Stimulated activated CD4-positive, alpha-beta T cell treated with anti-CD3 and anti-CD28 coated beads, TNF-alpha, amount 100 ng/mL, for 48 hours (primary cell): ENCODE measurements around the gene SPPL2B.

Source experiments
- DNase-seq, 3 donors: peaks; one replicate each; pipeline ENCODE4 v3.0.0-alpha.2; 2020; ENCODE audit warnings: low read depth in 3 of 3

SPPL2B gene

DNA sequence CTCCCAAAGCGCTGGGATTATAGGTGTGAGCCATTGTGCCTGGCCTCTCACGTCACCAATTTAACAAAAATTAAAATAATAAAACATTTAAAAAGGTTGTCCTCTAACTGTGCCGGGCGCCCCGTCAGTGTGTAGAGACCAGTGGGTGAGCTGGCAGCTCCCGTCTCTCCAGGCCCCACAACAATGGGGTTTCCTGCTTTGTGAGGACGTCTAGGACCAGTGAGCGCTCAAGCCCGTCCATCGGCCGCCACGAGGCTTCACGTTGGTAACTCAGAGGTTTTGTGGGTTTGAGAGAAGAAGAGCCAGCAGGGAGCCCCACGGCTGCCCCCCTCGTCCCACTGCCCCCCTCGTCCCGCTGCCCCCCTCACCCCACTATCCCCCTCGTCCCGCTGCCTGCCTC lies 4.8 kb upstream of the SPPL2B start:
- no peak for DNase-seq

DNA sequence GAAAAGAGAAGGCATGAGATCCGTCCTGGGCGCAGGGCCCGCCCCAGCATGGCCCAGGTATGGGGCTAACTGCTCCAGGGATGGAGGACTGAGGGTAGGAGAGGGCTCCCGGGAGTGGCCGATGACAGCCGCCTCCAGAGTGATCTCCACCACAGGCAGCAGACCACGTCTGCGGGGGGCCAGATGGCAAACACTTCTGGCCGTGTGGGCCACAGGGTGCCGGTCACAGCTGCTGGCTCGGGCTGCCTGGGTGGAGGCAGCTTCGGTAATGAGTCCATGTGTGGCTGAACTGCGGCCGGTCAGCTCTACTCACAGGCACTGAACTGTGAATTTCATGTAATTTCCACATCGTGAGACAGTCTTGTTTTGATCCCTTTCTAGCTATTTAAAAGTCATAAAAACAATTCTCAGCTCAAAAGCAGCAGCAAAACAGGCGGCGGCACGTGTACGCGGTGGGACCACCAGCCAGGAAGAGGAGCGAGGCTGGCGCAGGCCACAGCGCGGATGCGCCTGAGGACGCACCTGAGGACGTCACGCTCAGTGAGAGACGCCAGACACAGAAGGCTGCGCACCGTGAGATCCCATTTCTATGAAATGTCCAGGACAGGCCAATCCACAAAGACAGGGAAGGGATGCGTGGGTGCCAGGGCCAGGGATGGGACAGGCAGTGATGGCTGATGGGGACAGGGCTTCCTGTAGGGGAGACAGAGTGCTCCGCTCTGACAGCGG lies 4.1 kb upstream of the SPPL2B start:
- DNase-seq, result no peak

DNA sequence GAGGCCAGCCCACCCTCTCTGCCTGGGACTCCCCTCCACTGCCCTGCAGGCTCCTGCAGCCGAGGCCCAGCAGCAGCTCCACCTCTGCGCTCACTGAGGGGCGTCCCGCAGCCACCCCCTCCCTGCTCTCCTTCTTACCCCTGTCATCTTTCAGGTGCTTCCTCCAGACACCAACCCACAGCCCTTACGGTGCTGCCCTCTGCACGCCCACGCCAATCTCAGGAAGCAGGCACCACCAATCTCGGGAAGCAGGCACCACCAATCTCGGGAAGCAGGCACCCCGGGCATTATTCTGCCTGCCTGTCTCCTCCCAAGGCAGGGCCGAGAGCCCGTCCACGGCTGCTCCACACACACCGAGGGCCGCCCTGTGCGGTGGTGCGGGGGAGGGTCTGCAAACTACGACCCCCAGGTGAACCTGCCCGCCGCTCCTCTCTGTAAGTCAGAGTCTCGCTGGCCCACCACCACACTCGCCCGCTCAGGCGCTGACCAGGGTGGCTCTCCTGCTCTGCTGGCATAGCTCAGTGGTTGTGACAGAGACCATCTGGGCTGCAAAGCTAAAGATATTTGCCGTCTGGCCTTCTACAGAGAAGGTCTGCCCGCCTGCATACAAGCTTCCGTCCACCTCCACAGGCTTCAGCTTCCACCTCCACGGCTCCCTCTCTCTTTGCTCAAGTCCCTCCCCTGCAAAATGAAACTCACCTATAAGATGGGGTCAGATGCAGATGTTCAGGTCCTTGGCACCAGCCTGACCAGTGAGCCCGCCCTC lies 3.0 kb upstream of the SPPL2B start:
- DNase-seq, result no peak

DNA sequence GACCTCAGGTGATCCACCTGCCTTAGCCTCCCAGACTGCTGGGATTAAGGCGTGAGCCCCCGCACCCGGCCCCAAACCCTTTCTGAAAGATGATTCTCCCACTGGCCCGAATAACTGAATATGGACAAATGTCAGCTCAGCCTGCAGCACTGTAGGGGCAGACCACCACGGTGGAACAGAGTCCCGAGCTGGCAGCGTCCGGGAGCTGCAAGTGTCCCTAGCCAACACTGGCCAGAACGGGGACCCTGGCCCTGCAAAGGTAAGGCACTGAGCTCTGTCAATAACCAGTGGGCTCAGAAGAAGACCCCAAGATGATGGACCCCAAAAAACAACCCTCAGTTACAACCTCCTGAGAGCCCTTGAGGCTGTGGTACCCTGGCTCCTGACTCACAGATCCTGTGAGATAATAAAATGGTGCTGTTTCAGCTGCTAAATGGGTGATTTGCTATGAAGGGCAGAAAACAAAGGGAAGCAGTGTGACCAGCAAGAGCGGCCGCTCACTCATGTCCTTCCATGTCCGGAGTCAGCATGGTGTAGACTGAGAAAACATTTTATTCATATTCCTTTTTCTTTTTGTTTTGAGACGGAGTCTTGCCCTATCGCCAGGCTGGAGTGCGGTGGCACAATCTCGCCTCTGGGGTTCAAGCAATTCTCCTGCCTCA lies 1.7 kb upstream of the SPPL2B start:
- DNase-seq, result no peak

DNA sequence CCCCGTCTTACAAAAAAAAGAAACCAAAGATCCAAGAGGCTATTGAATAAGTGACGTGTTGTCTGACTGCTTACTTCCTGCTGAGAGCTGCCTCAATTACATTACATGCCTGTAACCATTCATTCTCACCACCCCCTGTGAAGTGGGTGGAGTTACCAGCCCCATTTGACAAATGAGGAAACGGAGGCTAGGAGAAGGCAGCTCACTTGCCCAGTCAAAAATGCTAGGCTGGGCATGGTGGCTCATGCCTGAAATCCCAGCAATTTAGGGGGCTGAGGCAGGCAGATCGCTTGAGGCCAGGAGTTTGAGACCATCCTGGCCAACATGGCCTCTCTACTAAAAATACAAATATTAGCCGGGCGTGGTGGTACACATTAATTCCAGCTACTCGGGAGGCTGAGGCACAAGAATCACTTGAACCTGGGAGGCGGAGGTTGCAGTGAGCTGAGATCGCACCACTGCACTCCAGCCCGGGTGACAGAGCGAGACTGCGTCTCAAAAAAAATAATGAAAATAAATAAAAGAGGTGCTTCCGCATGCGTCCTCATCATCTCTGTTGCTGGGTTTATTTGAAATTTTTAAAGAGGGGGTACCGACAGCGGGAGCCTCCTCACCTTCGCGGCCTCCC lies 597 bp upstream of the SPPL2B start:
- peak; percentile 30 to 48 (median 33) for DNase-seq

DNA sequence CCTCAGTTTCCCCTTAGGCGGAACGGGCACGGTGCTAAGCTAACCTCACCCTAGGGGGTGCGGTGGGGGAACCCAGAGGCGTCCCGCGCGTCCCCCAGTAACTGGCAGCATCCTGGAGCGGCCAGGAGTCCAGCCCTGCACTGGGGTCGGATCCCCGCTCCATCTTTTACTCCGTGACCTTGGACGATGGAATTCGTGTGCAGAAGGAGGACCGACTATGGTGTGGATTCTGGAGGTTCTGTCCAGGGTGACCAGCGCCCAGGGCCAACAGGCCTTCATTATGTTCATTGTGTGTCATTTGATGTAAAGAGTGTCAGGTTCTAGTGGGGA lies 630 bp downstream of the SPPL2B start:
- no peak for DNase-seq

DNA sequence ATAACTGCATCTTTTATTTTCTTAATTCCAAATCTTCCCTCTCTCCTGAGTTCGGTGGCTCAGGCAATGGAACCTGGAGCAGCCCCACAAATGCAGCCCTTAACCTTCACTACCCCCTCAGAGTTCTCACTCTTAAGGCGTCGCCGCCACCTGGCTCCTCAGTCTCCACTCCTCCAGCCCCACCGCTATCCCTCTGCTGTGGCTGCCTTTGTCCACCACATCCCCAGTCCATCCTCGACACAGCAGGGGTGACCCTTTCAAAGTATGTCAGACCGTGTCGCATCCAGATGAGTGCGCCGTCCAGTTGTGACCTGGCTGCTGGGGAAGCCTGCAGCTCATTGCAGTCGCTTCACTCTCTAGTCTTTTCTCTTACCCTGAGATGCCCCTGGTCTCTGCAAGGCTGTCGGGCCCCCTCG lies 1.0 kb downstream of the SPPL2B start:
- DNase-seq, result no peak

DNA sequence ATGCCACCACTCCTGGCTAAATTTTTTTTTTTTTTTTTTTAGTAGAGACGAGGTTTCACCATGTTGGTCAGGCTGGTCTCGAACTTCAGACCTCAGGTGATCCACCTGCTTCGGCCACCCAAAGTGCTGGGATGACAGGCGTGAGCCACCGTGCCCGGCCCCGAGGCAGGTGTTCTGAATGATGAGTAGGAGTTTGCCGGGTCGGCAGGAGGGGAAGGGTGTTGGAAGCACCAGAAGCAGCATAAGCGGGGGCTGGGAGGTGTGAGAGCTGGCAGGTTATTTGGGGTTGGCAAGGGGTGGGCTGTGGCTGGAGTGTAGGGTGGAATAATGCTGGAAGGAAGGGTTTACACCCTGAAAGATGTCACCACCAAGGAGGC lies 1.8 kb downstream of the SPPL2B start:
- no peak for DNase-seq

DNA sequence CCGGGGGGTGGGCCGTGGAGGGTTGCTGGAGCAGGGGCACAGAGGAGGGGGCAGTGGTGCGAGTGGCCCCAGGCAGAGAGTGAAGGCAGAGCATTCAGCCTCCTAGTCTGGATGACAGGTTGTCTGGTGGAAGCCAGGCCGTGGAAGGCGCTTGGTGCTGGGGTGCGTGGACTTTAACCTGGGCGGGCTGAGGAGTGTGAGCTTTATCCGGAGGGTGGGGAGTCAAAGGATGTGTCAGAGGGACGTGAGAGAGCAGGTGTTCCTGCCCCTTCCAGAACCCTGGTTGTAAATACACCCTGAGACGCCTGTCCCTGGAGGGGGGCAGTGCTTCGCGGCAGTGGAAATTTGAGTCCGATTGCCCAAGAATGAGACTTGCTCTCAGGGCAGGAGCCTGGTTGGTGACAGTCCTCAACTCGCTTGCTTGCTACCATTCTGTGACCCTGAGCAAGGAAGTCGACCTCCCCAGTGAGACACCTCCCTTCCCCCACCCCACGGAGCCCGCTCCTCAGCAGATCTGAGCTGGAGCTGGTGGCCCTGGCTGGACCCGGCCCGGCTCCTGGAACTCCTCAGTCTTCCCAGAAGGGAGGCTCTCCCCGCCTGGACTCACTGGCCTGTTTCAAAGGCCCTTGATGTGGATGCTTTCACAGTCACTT lies 2.3 kb downstream of the SPPL2B start:
- DNase-seq, result no peak

DNA sequence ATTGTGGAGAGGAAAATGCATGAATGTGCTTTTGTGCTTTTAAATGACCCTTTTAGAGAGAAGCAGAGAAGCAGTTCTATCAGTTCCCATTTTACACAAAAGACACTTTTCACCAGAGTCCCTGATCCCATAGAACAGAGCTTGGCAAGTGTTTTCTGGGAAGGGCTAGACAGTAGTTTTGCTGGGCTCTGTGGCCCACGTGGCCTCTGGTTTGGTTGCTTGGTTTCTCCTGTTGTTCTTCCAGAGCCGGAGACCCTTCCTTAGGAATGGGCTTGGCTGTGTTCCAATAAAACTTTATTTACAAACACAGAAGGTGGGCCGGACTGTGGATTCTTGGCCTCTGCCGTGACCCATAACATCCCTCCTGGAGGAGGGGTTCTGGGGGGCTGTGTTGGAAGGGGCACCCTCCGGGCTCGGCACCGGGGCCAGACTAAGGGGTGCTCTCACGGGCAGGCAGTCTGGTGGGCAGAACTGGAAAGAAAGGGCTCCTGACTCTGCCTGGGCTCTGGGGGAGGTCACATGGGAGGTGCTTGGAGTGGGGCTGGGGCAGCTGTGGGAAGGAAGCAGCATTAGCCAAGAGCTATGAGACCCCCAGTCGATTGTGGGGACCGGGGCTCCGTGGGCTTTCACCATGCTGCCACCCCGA lies 3.2 kb downstream of the SPPL2B start:
- DNase-seq, result no peak

DNA sequence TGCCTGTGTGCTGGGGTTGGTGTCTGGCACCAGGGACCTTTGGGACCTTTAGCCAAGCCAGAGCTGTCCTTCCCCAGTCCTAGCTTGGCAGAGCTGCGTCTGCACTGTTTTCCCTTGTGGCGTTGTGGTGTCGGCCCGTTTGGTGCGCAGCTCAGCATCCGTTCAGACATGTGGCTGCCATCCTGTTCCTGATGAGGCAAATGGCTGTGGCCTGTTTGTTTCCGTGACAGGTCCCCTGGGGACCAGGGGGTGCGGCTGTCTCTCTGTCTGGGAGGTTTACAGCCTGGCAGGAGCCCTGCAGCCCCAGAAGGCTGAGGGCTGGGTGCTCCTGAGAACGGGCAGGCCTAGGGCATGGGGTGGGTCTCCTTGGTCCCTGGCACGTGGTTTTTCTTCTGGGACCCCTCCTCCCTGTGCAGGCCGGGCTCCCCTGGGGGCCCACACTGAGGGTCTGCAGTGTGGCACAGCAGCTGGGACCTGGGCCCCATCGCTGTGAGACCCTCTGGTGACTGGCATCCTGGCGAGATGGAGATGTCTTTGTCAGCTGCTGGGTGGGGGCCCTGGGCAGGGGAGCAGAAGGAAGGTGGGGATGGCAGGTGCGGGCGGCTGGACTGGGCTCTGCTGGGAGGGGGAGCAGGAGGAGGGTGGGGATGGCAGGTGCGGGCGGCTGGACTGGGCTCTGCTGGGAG lies 4.0 kb downstream of the SPPL2B start:
- DNase-seq, result no peak

DNA sequence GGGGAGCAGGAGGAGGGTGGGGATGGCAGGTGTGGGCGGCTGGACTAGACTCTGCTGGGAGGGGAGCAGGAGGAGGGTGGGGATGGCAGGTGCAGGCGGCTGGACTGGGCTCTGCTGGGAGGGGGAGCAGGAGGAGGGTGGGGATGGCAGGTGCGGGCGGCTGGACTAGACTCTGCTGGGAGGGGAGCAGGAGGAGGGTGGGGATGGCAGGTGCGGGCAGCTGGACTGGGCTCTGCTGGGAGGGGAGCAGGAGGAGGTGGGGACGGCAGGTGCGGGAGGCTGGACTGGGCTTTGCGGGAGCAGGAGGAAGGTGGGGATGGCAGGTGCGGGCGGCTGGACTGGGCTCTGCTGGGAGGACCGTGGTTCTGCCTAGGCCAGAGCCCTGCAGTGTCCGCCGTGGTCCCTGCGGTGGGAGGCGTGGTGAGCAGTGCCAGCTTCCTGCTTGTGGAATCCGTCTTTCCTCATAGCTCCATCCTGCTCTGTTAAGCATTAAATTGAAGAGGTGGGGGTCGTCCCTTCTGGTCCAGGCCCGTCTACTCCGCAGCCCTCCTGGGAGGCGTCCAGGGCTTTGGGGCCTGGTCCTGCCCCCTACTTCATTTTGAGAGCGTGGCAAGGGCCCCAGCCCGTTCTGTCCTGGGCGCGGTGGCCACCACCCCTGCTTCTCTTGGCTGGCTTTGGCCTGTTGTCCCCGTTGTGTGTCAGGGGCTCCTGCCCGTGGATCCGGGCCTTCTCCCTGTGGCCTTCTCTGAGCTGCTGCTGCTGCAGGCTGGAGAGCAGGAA lies 4.7 kb downstream of the SPPL2B start:
- DNase-seq, result no peak

DNA sequence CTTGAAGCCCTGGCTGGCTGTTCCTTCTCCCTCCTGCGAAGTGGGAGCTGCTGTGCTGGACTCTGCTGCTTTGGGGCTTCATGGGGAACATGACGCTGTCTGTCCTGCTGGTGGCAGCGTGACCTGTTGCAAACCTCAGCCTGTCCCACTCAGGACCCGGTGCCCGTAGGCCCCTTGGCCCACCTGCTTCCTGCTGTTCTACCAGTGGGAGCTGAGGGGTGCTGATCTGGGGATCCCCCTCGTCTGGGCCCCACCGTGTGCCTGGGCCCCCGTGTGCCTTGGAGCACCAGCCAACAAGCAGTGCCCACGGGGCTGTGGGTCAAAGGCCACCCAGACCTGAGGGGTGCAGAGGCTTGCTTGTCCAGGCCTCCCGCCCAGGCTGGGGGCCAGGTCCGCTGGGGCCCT lies 5.3 kb downstream of the SPPL2B start:
- DNase-seq, result no peak

DNA sequence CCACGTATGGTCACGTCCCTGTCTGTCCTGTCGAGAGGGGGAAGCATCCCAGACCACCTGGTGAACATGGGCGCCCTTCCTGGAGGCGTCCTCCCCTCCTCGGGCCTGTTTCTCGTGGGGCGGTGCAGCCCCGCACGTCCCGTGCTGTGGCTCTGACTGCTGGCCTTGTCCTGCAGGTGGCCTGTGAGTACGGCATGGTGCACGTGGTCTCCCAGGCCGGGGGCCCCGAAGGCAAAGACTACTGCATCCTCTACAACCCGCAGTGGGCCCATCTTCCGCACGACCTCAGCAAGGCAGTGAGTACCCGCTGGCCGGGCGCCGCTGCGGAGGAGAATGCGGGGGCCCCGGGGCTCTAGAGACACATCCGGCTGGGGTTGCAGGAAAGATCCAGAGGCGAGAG lies 5.9 kb downstream of the SPPL2B start:
- no peak for DNase-seq

DNA sequence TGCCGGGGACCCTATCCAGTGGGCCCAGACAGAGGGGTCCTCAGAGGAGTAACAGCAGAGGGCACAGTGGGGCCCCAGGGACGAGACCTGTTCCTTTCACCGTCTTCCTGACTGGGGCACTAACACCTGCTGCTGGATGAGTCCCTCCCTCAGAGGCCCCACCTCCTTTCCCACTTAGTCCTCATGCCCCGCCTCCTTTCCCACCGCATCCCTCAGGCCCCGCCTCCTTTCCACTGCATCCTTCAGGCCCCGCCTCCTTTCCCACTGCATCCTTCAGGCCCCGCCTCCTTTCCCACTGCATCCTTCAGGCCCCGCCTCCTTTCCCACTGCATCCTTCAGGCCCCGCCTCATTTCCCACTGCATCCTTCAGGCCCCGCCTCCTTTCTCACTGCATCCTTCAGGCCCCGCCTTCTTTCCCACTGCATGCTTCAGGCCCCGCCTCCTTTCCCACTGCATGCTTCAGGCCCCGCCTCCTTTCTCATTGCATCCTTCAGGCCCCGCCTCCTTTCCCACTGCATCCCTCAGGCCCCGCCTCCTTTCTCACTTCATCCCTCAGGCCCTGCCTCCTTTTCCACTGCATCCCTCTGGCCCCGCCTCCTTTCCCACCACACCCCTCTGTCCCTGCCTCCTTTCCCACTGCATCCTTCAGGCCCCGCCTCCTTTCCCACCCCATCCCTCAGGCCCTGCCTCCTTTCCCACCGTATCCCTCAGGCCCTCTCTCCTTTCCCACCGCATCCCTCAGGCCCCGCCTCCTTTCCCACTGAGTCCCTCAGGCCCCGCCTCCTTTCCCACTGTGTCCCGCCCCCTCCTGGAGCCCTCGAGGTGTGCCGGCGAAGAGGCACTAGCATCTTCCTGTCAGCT lies 6.7 kb downstream of the SPPL2B start:
- no peak for DNase-seq

DNA sequence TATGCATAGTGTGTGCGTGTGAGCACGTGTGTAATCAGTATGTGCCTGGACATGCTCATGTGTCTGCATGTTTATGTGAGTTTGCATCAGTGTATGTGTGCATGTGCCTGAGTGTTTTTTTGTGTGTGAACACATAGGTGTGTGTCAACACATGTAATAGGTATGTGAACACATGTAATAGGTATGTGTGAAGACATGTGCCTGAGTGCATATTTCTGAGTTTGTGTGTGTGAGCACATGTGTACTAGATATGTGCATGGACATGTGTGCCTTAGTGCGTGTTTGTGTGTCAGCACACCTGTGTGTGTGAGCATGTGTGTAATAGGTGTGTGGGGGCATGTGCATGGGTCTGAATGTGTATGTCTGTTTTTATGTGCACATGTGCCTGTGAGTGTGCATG lies 7.4 kb downstream of the SPPL2B start:
- no peak for DNase-seq

DNA sequence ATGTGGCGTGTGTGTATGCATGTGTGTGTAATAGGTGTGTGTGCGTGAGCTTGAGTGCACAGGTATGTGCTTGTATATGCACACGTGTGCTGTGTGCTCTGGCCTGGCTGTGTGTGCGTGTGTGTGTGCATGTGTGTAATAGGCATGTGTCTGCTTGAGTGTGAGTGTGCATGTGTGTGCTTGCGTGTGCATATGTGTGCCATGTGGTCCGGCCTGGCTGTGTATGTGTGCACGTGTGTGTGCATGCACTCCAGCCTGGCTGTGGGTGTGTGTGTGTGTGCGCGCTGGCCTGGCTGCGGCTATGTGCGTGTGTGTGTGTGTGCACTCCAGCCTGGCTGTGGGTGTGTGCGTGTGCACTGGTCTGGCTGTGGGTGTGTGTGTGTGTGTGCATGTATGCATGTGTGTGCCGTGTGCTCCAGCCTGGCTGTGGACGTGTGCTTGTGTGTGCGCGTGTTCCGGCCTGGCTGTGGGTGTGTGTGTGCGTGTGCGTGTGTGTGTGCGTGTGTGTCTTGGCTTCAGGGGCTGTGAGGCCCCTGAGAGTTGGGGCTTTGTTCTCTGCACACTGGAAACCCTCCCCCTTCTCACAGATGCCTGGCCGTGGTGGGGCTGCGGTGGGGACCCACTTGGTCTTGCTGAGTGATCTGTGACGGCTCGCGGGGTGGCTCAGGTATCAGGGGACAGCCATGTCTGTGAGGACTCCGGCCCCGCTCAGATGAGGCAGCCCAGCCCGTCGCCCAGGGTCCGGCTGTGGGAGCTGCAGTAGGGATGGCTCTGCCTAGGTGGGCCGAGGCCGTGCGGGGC lies 8.2 kb downstream of the SPPL2B start:
- DNase-seq, result no peak

DNA sequence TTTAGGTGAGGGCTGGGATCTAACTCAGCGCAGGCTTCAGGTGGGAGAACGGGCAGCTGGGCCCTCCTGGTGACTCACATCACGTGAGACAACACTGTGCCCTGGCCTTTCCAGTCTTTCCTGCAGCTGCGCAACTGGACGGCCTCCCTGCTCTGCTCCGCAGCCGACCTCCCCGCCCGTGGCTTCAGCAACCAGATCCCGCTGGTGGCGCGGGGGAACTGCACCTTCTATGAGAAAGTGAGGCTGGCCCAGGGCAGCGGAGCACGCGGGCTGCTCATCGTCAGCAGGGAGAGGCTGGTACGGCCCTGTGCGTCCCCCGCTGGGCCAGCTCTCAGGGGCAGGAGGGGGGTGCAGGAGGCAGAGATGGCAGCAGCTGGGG lies 8.8 kb downstream of the SPPL2B start:
- DNase-seq, result no peak
